ENCODE data around the gene SLC4A1AP. TPM values are rescaled to one million over a fixed set of nuclear protein-coding genes. Genes with fewer than 3 reads are reported as not detected.
"Not testable (repeated sequence)": the region's sequence is repeated elsewhere in the genome, so short reads cannot be mapped to it uniquely, and the experiment has no call there.

SLC4A1AP gene
- total RNA-seq, 5 donors from 2014 or later (not counting 1 experiment from before 2014, with no cell fraction given) = 21.1 to 24.2 (median 21.8) TPM

DNA sequence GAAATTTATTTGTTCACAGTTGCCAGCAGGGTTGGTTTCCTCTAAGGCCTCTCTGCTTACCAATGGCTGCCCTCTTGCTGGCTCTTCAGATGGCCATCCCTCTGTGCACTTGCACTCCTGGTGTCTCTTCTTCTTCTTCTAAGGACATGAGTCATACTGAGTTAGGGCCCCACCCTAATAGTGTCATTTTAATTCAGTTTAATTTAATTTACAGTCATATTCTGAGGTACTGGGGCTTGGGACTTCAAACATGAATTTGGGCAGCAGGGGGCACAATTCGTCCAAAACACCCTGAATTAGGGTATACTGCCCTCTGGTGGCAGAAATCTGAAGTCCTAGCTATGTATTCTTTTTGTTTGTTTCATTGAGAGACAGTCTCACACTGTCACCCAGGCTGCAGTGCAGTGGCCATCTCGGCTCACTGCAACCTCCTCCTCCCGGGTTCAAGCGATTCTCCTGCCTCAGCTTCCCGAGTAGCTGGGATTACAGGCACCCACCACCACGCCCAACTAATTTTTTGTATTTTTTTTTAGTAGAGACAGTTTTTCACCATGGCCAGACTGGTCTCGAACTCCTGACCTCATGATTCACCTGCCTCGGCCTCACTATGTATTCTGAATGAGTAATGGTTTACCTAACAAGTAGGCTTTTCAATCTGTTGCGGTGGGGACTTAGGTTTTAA lies 19.8 kb downstream of the SLC4A1AP start:
- Histone ChIP-seq H3K27me3 (replicated peaks in 1 of 2; ENCODE audit: control insufficient read depth in 2 of 2, extremely low read depth in 1 of 2, insufficient read depth in 2 of 2, low read length in 1 of 2) (no peaks in the 10 kb centered on the region), H3K4me1 (ENCODE audit: control insufficient read depth in 1 of 2, extremely low read depth in 1 of 2, insufficient read depth in 2 of 2, low read length in 2 of 2) (peaks cover 8 to 23% of the 10 kb centered on the region in 2 experiments), H3K27ac (ENCODE audit: low read length) (peak overlapping the region; percentile 45), H3K9me3 (no peaks in the 10 kb centered on the region), H3K4me3 (ENCODE audit: control insufficient read depth in 1 of 2, extremely low read depth in 1 of 2, low read length in 1 of 2) (no peak overlapping the region), H3K36me3 (ENCODE audit: control insufficient read depth in 2 of 2, extremely low read depth in 1 of 2, insufficient read depth in 1 of 2, low read length in 1 of 2) (peaks cover 5 to 54% of the 10 kb centered on the region in 2 donors)
- H3K27me3 Mint-ChIP-seq = no peaks in the 10 kb centered on the region
- ChIA-PET CTCF (interaction anchor here (0.5 to 3.1 kb wide), 21 partner anchors 8 to 1187 kb away, joined by 3 to 23 read pairs (median 4); partner anchors contain the start of genes CCDC121 (in 1 of the 2), GPN1 (in 1 of the 2), SLC4A1AP (in 1 of the 2) and SUPT7L (in 1 of the 2)), POLR2A (interaction anchor here (0.5 to 1.1 kb wide), 4 partner anchors 9 to 207 kb away, joined by 3 read pairs; partner anchors contain the start of genes CCDC121 (in 1 of the 2), GPN1 (in 1 of the 2) and RBKS (in 1 of the 2))
- peaks cover 37% of the 10 kb centered on the region for H3K36me3 Mint-ChIP-seq
- peak; percentile 82 to 94 (median 90) for ATAC-seq (replicated peaks in 1 of 4)
- H3K27ac Mint-ChIP-seq = peak overlapping the region; percentile 62 to 78
- H3K4me1 Mint-ChIP-seq = peaks cover 15 to 25% (median 15%) of the 10 kb centered on the region in 3 donors
- no peak overlapping the region for H3K4me3 Mint-ChIP-seq
- no peaks in the 10 kb centered on the region for H3K9me3 Mint-ChIP-seq
- WGBS (ENCODE audit: insufficient coverage) = 0% methylated on average over 1 of the region's 9 CpGs
- DNase-seq = peak; percentile 53 to 97 (median 81)

DNA sequence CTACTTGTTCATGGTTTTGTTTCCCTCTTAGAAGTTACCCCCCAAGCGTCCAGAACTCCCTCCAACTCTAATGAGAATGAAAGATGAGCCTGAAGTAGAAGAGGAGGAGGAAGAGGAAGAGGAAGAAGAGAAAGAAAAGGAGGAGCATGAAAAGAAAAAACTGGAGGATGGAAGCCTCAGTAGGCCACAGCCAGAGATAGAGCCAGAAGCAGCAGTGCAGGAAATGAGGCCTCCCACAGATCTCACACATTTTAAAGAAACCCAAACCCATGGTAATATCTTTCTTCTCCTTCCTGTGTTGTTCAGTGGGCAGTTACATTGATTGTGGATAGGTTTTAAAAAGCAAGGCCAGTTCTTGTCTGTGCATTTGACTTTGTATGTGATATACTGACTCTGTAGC lies 21.3 kb downstream of the SLC4A1AP start:
- peaks cover 15 to 25% (median 15%) of the 10 kb centered on the region in 3 donors for H3K4me1 Mint-ChIP-seq
- H3K9me3 Mint-ChIP-seq; H3K9me3 ChIP-seq; H3K27me3 ChIP-seq (replicated peaks in 1 of 2; ENCODE audit: control insufficient read depth in 2 of 2, extremely low read depth in 1 of 2, insufficient read depth in 2 of 2, low read length in 1 of 2); H3K4me3 ChIP-seq (ENCODE audit: control insufficient read depth in 1 of 2, extremely low read depth in 1 of 2, low read length in 1 of 2); H3K27me3 Mint-ChIP-seq: not testable (repeated sequence)
- peaks cover 8 to 23% of the 10 kb centered on the region in 2 experiments for H3K4me1 ChIP-seq (ENCODE audit: control insufficient read depth in 1 of 2, extremely low read depth in 1 of 2, insufficient read depth in 2 of 2, low read length in 2 of 2)
- ATAC-seq (replicated peaks in 1 of 4) (peak in 2 of 4 experiments; percentile 41 to 54), DNase-seq (peak in 1 of 35 experiments; percentile 24)
- POLR2A ChIA-PET = interaction anchor here in 1 of 2 donors (0.6 kb wide), 1 partner anchor 1104 kb away, joined by 7 read pairs; no protein-coding TSS in a partner anchor
- peaks cover 5 to 60% of the 10 kb centered on the region in 2 donors for H3K36me3 ChIP-seq (ENCODE audit: control insufficient read depth in 2 of 2, extremely low read depth in 1 of 2, insufficient read depth in 1 of 2, low read length in 1 of 2)
- no CpG with 5 or more reads among the region's 1 CpG for WGBS (ENCODE audit: insufficient coverage)
- H3K36me3 Mint-ChIP-seq = peaks cover 38% of the 10 kb centered on the region
- CTCF ChIA-PET = interaction anchor here (0.6 to 3.1 kb wide), 4 partner anchors 18 to 382 kb away, joined by 4 to 23 read pairs (median 4); no protein-coding TSS in a partner anchor
- peak overlapping the region; percentile 68 for H3K27ac ChIP-seq (ENCODE audit: low read length)
- H3K27ac Mint-ChIP-seq = peak overlapping the region; percentile 77 to 82
- peak overlapping the region in 1 of 3 donors; percentile 2 for H3K4me3 Mint-ChIP-seq

DNA sequence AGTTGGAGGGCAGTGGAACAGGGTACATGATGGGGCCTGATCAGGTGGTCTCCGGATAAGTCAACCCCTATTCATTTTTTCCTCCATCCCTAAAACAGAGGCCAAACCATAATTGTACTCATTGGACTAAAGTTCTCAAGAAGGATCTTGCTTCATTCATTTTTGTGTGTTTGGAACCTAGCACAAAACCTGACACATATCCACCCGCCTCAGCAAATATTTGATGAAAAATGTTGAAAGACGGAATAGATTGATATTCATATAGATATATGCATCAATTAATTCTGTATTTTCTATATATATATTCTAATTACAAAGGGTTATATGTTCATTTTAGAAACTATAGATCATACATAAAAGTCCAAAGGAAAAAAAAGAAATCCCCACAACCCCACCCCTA lies 21.9 kb downstream of the SLC4A1AP start:
- POLR2A ChIA-PET = no interaction called here
- Mint-ChIP-seq H3K4me1 (peaks cover 15 to 25% (median 15%) of the 10 kb centered on the region in 3 donors), H3K36me3 (peaks cover 38% of the 10 kb centered on the region), H3K27me3 (no peaks in the 10 kb centered on the region), H3K9me3 (no peaks in the 10 kb centered on the region), H3K4me3 (no peak overlapping the region), H3K27ac (peak overlapping the region; percentile 77 to 82)
- WGBS (ENCODE audit: insufficient coverage) = no CpG with 5 or more reads among the region's 3 CpGs
- no peak overlapping the region for H3K4me3 ChIP-seq (ENCODE audit: control insufficient read depth in 1 of 2, extremely low read depth in 1 of 2, low read length in 1 of 2)
- ATAC-seq (replicated peaks in 1 of 4) (no peak), DNase-seq (no peak)
- peak overlapping the region; percentile 68 for H3K27ac ChIP-seq (ENCODE audit: low read length)
- H3K36me3 ChIP-seq (ENCODE audit: control insufficient read depth in 2 of 2, extremely low read depth in 1 of 2, insufficient read depth in 1 of 2, low read length in 1 of 2) = peaks cover 5 to 58% of the 10 kb centered on the region in 2 donors
- peaks cover 8 to 23% of the 10 kb centered on the region in 2 experiments for H3K4me1 ChIP-seq (ENCODE audit: control insufficient read depth in 1 of 2, extremely low read depth in 1 of 2, insufficient read depth in 2 of 2, low read length in 2 of 2)
- H3K9me3 ChIP-seq = no peaks in the 10 kb centered on the region
- CTCF ChIA-PET = interaction anchor here in 1 of 2 donors (0.9 kb wide), 1 partner anchor 18 kb away, joined by 3 read pairs; no protein-coding TSS in a partner anchor
- no peaks in the 10 kb centered on the region for H3K27me3 ChIP-seq (replicated peaks in 1 of 2; ENCODE audit: control insufficient read depth in 2 of 2, extremely low read depth in 1 of 2, insufficient read depth in 2 of 2, low read length in 1 of 2)

DNA sequence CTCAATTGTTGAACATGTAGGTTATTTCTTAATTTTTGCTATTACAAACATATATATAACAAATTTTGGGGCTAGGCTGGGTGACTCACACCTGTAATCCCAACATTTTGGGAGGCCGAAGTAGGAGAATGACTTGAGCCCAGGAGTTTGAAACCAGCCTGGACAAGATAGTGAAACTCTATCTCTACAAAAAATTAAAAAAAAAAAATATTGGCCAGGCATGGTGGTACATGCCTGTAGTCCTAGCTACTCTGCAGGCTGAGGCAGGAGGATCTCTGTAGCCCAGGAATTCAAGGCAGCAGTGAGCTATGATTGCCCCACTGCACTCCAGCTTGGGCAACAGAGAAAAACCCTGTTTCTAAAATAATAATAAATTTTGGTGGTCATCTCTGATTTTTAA lies 23.5 kb downstream of the SLC4A1AP start:
- DNase-seq = no peak
- H3K27ac Mint-ChIP-seq = no peak overlapping the region
- no peak overlapping the region for H3K27ac ChIP-seq (ENCODE audit: low read length)
- no peaks in the 10 kb centered on the region for H3K9me3 ChIP-seq
- WGBS (ENCODE audit: insufficient coverage) = no CpG with 5 or more reads among the region's 1 CpG
- peaks cover 5 to 53% of the 10 kb centered on the region in 2 donors for H3K36me3 ChIP-seq (ENCODE audit: control insufficient read depth in 2 of 2, extremely low read depth in 1 of 2, insufficient read depth in 1 of 2, low read length in 1 of 2)
- no peak overlapping the region for H3K4me3 ChIP-seq (ENCODE audit: control insufficient read depth in 1 of 2, extremely low read depth in 1 of 2, low read length in 1 of 2)
- POLR2A ChIA-PET = no interaction called here
- CTCF ChIA-PET = no interaction called here
- H3K9me3 Mint-ChIP-seq = no peaks in the 10 kb centered on the region
- H3K27me3 ChIP-seq (replicated peaks in 1 of 2; ENCODE audit: control insufficient read depth in 2 of 2, extremely low read depth in 1 of 2, insufficient read depth in 2 of 2, low read length in 1 of 2) = no peaks in the 10 kb centered on the region
- peaks cover 8 to 23% of the 10 kb centered on the region in 2 experiments for H3K4me1 ChIP-seq (ENCODE audit: control insufficient read depth in 1 of 2, extremely low read depth in 1 of 2, insufficient read depth in 2 of 2, low read length in 2 of 2)
- H3K4me3 Mint-ChIP-seq = no peak overlapping the region
- no peak for ATAC-seq (replicated peaks in 1 of 4)
- peaks cover 15 to 25% (median 15%) of the 10 kb centered on the region in 3 donors for H3K4me1 Mint-ChIP-seq
- no peaks in the 10 kb centered on the region for H3K27me3 Mint-ChIP-seq
- peaks cover 42% of the 10 kb centered on the region for H3K36me3 Mint-ChIP-seq

DNA sequence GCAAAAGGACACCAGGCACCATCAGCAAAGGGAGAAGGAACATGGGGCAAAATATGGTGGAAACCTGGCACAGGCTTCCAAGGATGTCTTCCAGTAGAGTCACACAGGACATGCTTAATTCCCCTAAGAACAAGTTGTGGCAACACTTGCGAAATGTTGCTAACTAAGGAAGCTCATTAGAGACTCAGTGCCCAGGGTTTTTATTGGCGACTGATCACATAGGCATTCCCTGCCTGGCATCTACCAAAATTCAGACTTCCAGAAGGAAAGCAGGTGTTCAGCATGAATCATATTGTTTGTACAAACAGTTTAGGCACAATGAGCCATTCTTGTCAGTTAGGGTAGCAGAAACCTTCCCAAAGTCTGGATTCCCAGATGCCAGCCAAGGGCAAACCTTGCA lies 25.7 kb downstream of the SLC4A1AP start:
- Mint-ChIP-seq H3K36me3 (peaks cover 46% of the 10 kb centered on the region), H3K27me3 (no peaks in the 10 kb centered on the region), H3K4me1 (peaks cover 7 to 13% (median 7%) of the 10 kb centered on the region in 3 donors), H3K27ac (no peak overlapping the region), H3K4me3 (no peak overlapping the region), H3K9me3 (no peaks in the 10 kb centered on the region)
- H3K4me1 ChIP-seq (ENCODE audit: control insufficient read depth in 1 of 2, extremely low read depth in 1 of 2, insufficient read depth in 2 of 2, low read length in 2 of 2) = peaks cover 8 to 10% of the 10 kb centered on the region in 2 experiments
- no peak overlapping the region for H3K27ac ChIP-seq (ENCODE audit: low read length)
- WGBS (ENCODE audit: insufficient coverage) = 100% methylated on average over 2 of the region's 2 CpGs
- H3K9me3 ChIP-seq = no peaks in the 10 kb centered on the region
- no peak for DNase-seq
- ChIA-PET CTCF (no interaction called here), POLR2A (interaction anchor here in 1 of 2 donors (0.6 kb wide), 1 partner anchor 73 kb away, joined by 10 read pairs; no protein-coding TSS in a partner anchor)
- peaks cover 0 to 49% of the 10 kb centered on the region in 2 donors for H3K36me3 ChIP-seq (ENCODE audit: control insufficient read depth in 2 of 2, extremely low read depth in 1 of 2, insufficient read depth in 1 of 2, low read length in 1 of 2)
- no peaks in the 10 kb centered on the region for H3K27me3 ChIP-seq (replicated peaks in 1 of 2; ENCODE audit: control insufficient read depth in 2 of 2, extremely low read depth in 1 of 2, insufficient read depth in 2 of 2, low read length in 1 of 2)
- no peak overlapping the region for H3K4me3 ChIP-seq (ENCODE audit: control insufficient read depth in 1 of 2, extremely low read depth in 1 of 2, low read length in 1 of 2)
- no peak for ATAC-seq (replicated peaks in 1 of 4)

DNA sequence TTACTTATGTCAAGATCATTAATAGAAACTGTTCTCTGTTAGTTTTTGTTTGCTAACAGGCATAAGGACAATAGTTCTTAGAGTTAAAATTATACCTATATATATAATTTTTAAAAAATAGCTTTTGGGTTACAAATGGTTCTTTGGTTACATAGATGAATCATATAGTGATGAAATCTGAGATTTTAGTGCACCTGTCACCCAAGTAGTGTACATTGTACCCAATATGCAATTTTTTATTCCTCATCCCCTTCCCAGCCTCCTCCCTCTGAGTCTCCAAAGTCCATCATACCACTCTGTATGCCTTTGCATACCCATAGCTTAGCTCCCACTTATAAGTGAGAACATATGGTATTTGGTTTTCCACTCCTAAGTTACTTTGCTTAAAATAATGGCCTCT lies 26.4 kb downstream of the SLC4A1AP start:
- DNase-seq (no peak), ATAC-seq (replicated peaks in 1 of 4) (no peak)
- Histone ChIP-seq H3K4me1 (ENCODE audit: control insufficient read depth in 1 of 2, extremely low read depth in 1 of 2, insufficient read depth in 2 of 2, low read length in 2 of 2) (peaks cover 4 to 10% of the 10 kb centered on the region in 2 experiments), H3K9me3 (no peaks in the 10 kb centered on the region), H3K27me3 (replicated peaks in 1 of 2; ENCODE audit: control insufficient read depth in 2 of 2, extremely low read depth in 1 of 2, insufficient read depth in 2 of 2, low read length in 1 of 2) (no peaks in the 10 kb centered on the region), H3K36me3 (ENCODE audit: control insufficient read depth in 2 of 2, extremely low read depth in 1 of 2, insufficient read depth in 1 of 2, low read length in 1 of 2) (peaks cover 0 to 52% of the 10 kb centered on the region in 2 donors), H3K27ac (ENCODE audit: low read length) (no peak overlapping the region), H3K4me3 (ENCODE audit: control insufficient read depth in 1 of 2, extremely low read depth in 1 of 2, low read length in 1 of 2) (no peak overlapping the region)
- Mint-ChIP-seq H3K4me3 (no peak overlapping the region), H3K4me1 (peaks cover 1 to 7% (median 4%) of the 10 kb centered on the region in 3 donors), H3K9me3 (no peaks in the 10 kb centered on the region), H3K36me3 (peaks cover 42% of the 10 kb centered on the region), H3K27me3 (no peaks in the 10 kb centered on the region), H3K27ac (no peak overlapping the region)
- POLR2A ChIA-PET = interaction anchor here (0.6 to 0.7 kb wide), 3 partner anchors 23 to 753 kb away, joined by 3 to 10 read pairs (median 4); no protein-coding TSS in a partner anchor
- CTCF ChIA-PET = no interaction called here
